ENCODE measurements around the gene XPO5. TPM values are rescaled to one million over a fixed set of nuclear protein-coding genes. Genes with fewer than 3 reads are reported as not detected.

The XPO5 gene
- 10 to 100 TPM; 11.3 to 16.3 (median 12.6) TPM for total RNA-seq
- long read RNA-seq = 0 reads

GRCh38 chr6:43575772-43576551, at the start of gene XPO5, which contains the start of gene POLH:
Gene XPO5 (minus strand): TSS chr6:43576038. CDS start chr6:43575864, 174 bp downstream.
Gene POLH (plus strand): TSS chr6:43576185. CDS start chr6:43582320, 6,135 bp downstream.
- Histone ChIP-seq H3K4me3 (peak within 1 kb of the TSS; percentile 95 to 98 (median 97)), H3K27me3 (no peaks in the 10 kb centered on the region), H3K36me3 (peaks cover 0 to 19% (median 0%) of the 10 kb centered on the region in 4 donors), H3K27ac (peak within 1 kb of the TSS in 2 of 3 donors; percentile 34 to 49), H3K4me1 (peaks cover 0 to 16% (median 0%) of the 10 kb centered on the region in 4 donors), H3K9me3 (no peaks in the 10 kb centered on the region)
- WGBS (ENCODE audit: insufficient coverage, low coverage, low lambda C conversion rate, missing lambda C conversion rate) = 1% methylated on average over 14 of the region's 76 CpGs
- ATAC-seq (peak; percentile 99 to 100 (median 99)), DNase-seq (peak; percentile 93 to 94 (median 94))
- intact Hi-C loops (cut with DNase I) = no loop called here
- TF ChIP-seq CTCF (IDR thresholded peaks at IDR 0.05) (peak in 2 of 4 donors; percentile 14 to 15), POLR2A (IDR thresholded peaks at IDR 0.05) (peak; percentile 98)

GRCh38 chr6:43625393-43625992, 49.7 kb upstream of the XPO5 start:
- H3K9me3 ChIP-seq = no peaks in the 10 kb centered on the region
- peaks cover 0 to 19% (median 9%) of the 10 kb centered on the region in 4 donors for H3K4me1 ChIP-seq
- H3K27ac ChIP-seq = no peak overlapping the region
- WGBS (ENCODE audit: insufficient coverage, low coverage, low lambda C conversion rate, missing lambda C conversion rate) = 96% methylated on average over 11 of the region's 16 CpGs
- intact Hi-C loops (cut with DNase I) = no loop called here
- H3K36me3 ChIP-seq = peaks cover 0 to 51% (median 31%) of the 10 kb centered on the region in 4 donors
- no peak for ATAC-seq
- no peak for DNase-seq
- TF ChIP-seq POLR2A (IDR thresholded peaks at IDR 0.05) (no peak), CTCF (IDR thresholded peaks at IDR 0.05) (no peak)
- no peak overlapping the region for H3K4me3 ChIP-seq
- H3K27me3 ChIP-seq = no peaks in the 10 kb centered on the region

- Histone ChIP-seq H3K36me3 (peaks cover 0 to 52% (median 34%) of the 10 kb centered on the region in 4 donors), H3K27ac (no peak overlapping the region), H3K4me3 (no peak overlapping the region), H3K4me1 (peaks cover 0 to 15% (median 7%) of the 10 kb centered on the region in 4 donors), H3K9me3 (no peaks in the 10 kb centered on the region), H3K27me3 (no peaks in the 10 kb centered on the region)
- DNase-seq = no peak
- intact Hi-C loops (cut with DNase I) = no loop called here
- ATAC-seq = no peak
- no peak for TF ChIP-seq POLR2A (IDR thresholded peaks at IDR 0.05)
- TF ChIP-seq CTCF (IDR thresholded peaks at IDR 0.05) = no peak
- WGBS (ENCODE audit: insufficient coverage, low coverage, low lambda C conversion rate, missing lambda C conversion rate) = no CpG with 5 or more reads among the region's 7 CpGs
These were observed 49.0 kb upstream of the XPO5 start for GRCh38 chr6:43624786-43625288.

- intact Hi-C loops (cut with DNase I) = no loop called here
- no peak overlapping the region for H3K27ac ChIP-seq
- H3K9me3 ChIP-seq = no peaks in the 10 kb centered on the region
- DNase-seq (no peak), ATAC-seq (no peak)
- peaks cover 0 to 53% (median 35%) of the 10 kb centered on the region in 4 donors for H3K36me3 ChIP-seq
- no peaks in the 10 kb centered on the region for H3K27me3 ChIP-seq
- TF ChIP-seq POLR2A (IDR thresholded peaks at IDR 0.05) = no peak
- TF ChIP-seq CTCF (IDR thresholded peaks at IDR 0.05) = no peak
- peaks cover 0 to 15% (median 7%) of the 10 kb centered on the region in 4 donors for H3K4me1 ChIP-seq
- 98% methylated on average over 6 of the region's 12 CpGs for WGBS (ENCODE audit: insufficient coverage, low coverage, low lambda C conversion rate, missing lambda C conversion rate)
- H3K4me3 ChIP-seq = no peak overlapping the region
These were observed 48.3 kb upstream of the XPO5 start for GRCh38 chr6:43623880-43624785.

Measured in right lobe of liver (tissue), 6 donors.